22Rv1 (cell line): ENCODE results near the gene SMURF2.
"Not testable (repeated sequence)": the region's sequence is repeated elsewhere in the genome, so short reads cannot be mapped to it uniquely, and the experiment has no call there.

Experiments used
- H3K27ac ChIP-seq: fragments of 450-650 bp; 2 replicates; pipeline ENCODE4 v1.5.1; 2017
- CTCF ChIP-seq: fragments of 450-650 bp; IDR thresholded peaks from 2 replicates; pipeline ENCODE4 v1.5.1; 2017; ENCODE audit warnings: mild to moderate bottlenecking
- ZFX ChIP-seq: fragments of 450-650 bp; IDR thresholded peaks from 2 replicates; pipeline ENCODE4 v1.6.1; 2017; ENCODE audit warnings: antibody characterized with exemption, borderline replicate concordance

SMURF2 gene

DNA sequence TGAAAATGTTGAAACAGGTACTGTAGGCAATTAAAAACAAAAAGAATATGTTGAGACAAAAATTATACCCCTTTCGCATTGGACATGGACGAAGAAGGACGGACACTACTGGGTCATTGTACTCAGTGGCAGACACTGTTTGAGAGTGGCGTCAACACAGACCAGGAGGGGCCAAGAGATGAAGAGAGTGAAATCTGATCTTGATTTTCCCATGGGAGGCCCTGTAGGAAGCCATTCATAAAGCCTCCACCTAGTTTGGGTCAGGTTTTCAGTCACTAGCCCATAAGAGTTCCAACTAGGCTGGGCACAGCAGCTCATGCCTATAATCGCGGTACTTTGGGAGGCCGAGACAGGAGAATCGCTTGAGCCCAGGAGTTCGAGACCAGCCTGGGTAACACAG lies 23.6 kb upstream of the SMURF2 start:
- TF ChIP-seq CTCF, result no peak
- no peak for TF ChIP-seq ZFX
- no peak overlapping the region for H3K27ac ChIP-seq

DNA sequence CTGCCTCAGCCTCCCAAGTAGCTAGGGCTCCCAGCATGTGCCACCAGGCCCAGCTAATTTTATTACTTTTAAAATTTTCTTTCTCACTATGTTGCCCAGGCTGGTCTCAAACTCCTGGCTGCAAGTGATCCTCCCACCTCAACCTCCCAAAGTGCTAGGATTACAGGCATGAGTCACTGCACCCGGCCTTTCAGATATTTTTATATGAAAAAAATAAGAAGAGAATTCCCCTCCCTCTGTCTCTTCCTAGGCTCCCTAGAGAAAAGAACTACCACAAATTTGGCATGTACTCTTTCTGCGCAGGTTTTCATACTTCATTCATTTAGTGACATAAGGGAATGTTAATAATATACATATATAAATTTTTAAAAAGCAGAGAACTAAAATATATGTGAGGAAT lies 21.7 kb upstream of the SMURF2 start:
- H3K27ac ChIP-seq, result no peak overlapping the region
- TF ChIP-seq CTCF (no peak), ZFX (no peak)

DNA sequence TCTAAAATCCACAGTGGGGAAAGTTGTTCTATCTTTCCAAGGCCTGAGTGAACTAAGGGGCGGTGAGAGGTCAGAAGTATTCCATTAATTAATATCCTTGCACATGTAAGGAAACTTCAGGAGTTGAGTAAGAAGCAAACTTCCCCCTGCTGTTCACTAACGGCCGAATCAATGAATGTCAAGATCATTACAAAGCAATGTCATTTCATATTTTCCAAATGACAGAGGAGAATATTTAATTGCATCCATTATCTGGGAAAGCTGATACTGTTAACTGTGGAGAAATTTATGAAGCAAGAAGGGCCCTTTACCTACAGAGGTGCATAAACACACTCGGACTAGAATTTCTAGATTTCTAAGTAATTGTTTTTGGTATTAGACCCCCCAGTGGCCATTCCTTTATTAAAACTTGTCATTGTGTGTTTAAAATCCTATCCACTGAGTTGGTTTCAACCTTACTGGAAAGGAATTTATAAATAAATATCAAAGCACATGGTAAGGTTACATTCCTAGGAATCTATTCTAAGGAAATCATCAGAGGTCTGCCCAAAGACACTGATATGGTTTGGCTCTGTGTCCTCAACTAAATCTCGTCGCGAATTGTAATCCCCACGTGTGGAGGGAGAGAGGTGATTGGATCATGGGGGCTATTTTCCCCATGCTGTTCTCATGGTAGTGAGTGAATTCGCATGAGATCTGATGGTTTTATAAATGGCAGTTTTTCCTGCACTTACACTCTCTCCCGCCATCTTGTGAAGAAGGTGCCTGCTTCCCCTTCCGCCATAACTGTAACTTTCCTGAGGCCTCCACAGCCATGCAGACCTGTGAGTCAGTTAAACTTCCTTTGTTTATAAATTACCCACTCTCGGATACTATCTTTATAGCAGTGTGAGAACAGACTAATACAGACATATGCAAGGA lies 20.4 kb upstream of the SMURF2 start:
- H3K27ac ChIP-seq, result no peak overlapping the region
- TF ChIP-seq CTCF (no peak), ZFX (no peak)

DNA sequence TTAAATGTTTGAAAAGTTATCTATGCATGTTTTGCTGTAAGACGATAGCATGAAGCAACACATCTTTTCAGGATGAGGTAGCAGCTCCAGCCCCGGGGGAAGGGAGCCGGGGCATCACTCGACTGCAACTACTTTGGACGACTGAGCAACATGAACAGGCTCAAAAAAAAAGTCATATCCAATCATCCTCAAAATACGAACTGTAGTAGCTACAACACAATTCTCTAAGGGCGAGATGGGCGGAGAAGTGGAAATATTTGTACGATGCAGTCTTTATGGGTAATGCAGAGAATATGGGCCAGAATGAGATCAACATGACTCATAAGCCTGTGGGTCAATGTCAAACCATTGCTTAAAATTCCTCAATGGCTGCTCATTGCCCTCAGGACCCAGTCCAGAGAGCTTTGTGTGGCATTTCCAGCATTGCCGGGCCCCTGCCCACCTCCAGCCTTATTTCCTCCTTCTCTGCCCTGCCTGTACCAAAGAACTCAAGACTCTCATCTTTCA lies 17.7 kb upstream of the SMURF2 start:
- no peak overlapping the region for H3K27ac ChIP-seq
- no peak for TF ChIP-seq CTCF
- TF ChIP-seq ZFX, result no peak

DNA sequence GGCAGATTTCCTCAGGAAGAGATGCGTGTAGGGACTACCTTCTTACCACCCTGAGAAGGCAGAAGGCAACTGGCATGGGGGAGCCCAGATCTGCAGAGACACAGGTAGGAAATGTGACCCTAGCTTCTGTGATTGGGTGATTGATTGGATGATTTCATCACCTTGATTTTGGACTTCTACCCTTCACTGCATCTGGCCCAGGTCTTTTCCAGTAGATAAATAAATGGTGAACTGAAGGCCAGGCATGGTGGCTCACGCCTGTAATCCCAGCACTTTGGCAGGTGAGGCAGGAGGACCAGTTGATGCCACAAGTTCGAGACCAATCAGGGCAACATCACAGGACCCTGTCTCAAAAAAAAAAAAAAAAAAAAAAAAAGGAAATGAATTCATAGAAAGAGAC lies 14.7 kb upstream of the SMURF2 start:
- H3K27ac ChIP-seq, result no peak overlapping the region
- no peak for TF ChIP-seq CTCF
- TF ChIP-seq ZFX, result no peak

GRCh38 chr17:64670843-64671590 lies 8.9 kb upstream of the SMURF2 start:
- not testable (repeated sequence) for H3K27ac ChIP-seq

DNA sequence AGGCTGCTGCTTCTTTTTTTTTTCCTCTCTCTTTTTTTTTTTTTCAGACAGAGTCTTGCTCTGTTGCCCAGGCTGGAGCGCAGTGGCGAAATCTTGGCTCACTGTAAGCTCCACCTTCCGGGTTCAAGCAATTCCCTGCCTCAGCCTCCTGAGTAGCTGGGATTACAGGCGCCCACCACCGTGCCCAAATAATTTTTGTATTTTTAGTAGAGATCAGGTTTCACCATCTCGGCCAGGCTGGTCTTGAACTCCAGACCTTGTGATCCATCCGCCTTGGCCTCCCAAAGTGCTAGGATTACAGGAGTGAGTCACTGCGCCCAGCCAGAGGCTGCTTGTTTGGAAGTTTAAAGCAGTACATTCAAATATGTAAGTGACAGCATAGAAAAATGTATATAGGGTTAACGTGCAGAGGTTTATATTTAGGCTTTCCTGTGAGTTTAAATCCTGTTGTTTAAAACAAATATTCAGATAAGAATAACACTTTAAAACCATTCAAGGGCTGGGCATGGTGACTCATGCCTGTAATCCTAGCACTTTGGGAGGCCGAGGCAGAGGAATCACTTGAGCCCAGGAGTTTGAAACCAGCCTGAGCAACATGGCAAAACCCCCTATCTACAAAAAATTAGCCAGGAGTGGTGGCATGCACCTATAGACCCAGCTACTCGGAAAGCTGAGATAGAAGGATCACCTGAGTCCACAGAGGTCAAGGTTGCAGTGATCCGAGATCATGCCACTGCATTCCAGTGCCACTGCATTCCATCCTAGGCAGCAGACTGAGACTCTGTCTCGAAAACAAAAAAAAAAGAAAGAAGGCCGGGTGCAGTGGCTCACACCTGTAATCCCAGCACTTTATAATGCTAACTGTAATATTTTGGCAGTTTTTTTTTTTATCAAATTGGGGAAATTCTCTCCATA lies 6.0 kb upstream of the SMURF2 start:
- H3K27ac ChIP-seq, result not testable (repeated sequence)

GRCh38 chr17:64664299-64664981 lies 2.3 kb upstream of the SMURF2 start:
- H3K27ac ChIP-seq, result not testable (repeated sequence)

GRCh38 chr17:64663836-64664235 lies 1.7 kb upstream of the SMURF2 start:
- H3K27ac ChIP-seq, result not testable (repeated sequence)
